Measurements from ENCODE around the gene MRTFB.
A peak's percentile ranks its signal among the peaks of the same experiment; 100 is the strongest.
"Not testable (repeated sequence)": the region's sequence is repeated elsewhere in the genome, so short reads cannot be mapped to it uniquely, and the experiment has no call there.

Gene MRTFB

GRCh38 chr16:14105760-14106375 is 34.7 kb downstream of the MRTFB start:
- DNase-seq: no peak

- no peak for DNase-seq
Observed at GRCh38 chr16:14106457-14106856, 35.3 kb downstream of the MRTFB start.

- no peak for DNase-seq
Observed at GRCh38 chr16:14106961-14107360, 35.8 kb downstream of the MRTFB start.

GRCh38 chr16:14109077-14109775 is 38.1 kb downstream of the MRTFB start:
- DNase-seq: no peak

- DNase-seq: no peak
Observed at GRCh38 chr16:14109782-14110727, 38.9 kb downstream of the MRTFB start.

GRCh38 chr16:14110728-14111251 is 39.7 kb downstream of the MRTFB start:
- DNase-seq: no peak

GRCh38 chr16:14111713-14112538 is 40.8 kb downstream of the MRTFB start:
- DNase-seq: peak; percentile 80

GRCh38 chr16:14112539-14112856 is 41.4 kb downstream of the MRTFB start:
- DNase-seq: no peak

GRCh38 chr16:14113344-14113743 is 42.2 kb downstream of the MRTFB start:
- no peak for DNase-seq

GRCh38 chr16:14117051-14117450 is 45.9 kb downstream of the MRTFB start:
- no peak for DNase-seq

GRCh38 chr16:14119799-14120198 is 48.7 kb downstream of the MRTFB start:
- DNase-seq: no peak

- DNase-seq: no peak
Observed at GRCh38 chr16:14120335-14120734, 49.2 kb downstream of the MRTFB start.

GRCh38 chr16:14121142-14121541 is 50.0 kb downstream of the MRTFB start:
- no peak for DNase-seq

GRCh38 chr16:14121872-14122271 is 50.8 kb downstream of the MRTFB start:
- DNase-seq: no peak

GRCh38 chr16:14122430-14122829 is 51.3 kb downstream of the MRTFB start:
- DNase-seq: not testable (repeated sequence)

- DNase-seq: no peak
Observed at GRCh38 chr16:14125000-14125681, 54.0 kb downstream of the MRTFB start.

GRCh38 chr16:14125708-14126107 is 54.6 kb downstream of the MRTFB start:
- no peak for DNase-seq

- DNase-seq: no peak
Observed at GRCh38 chr16:14128097-14128496, 57.0 kb downstream of the MRTFB start.

- no peak for DNase-seq
Observed at GRCh38 chr16:14129502-14129901, 58.4 kb downstream of the MRTFB start.

- no peak for DNase-seq
Observed at GRCh38 chr16:14131774-14132695, 60.9 kb downstream of the MRTFB start.

GRCh38 chr16:14132696-14133048 is 61.6 kb downstream of the MRTFB start:
- DNase-seq: no peak
